Parathyroid adenoma (tissue), 2 donors: ENCODE measurements around the gene LAMTOR1.

Experiments used
- H2AFZ ChIP-seq: fragments of 300-600 bp; sonication (generic); one replicate; pipeline ENCODE4 v1.7.0; 2017; ENCODE audit warnings: antibody characterized with exemption, mild to moderate bottlenecking
- H3K27ac ChIP-seq: fragments of 300-600 bp; sonication (generic); one replicate; pipeline ENCODE4 v1.7.0; 2017
- H3K27me3 ChIP-seq: fragments of 300-600 bp; sonication (generic); one replicate; pipeline ENCODE4 v1.7.0; 2017; ENCODE audit warnings: low read length; ENCODE audit not compliant: control insufficient read depth, insufficient read depth
- H3K36me3 ChIP-seq: fragments of 300-600 bp; sonication (generic); one replicate; pipeline ENCODE4 v1.7.0; 2017; ENCODE audit warnings: low read length; ENCODE audit not compliant: control insufficient read depth, insufficient read depth
- H3K4me1 ChIP-seq: fragments of 300-600 bp; sonication (generic); one replicate; pipeline ENCODE4 v1.7.0; 2017; ENCODE audit warnings: control low read depth
- H3K4me2 ChIP-seq: fragments of 300-600 bp; sonication (generic); one replicate; pipeline ENCODE4 v1.7.0; 2017; ENCODE audit warnings: low read length
- H3K4me3 ChIP-seq: fragments of 300-600 bp; sonication (generic); one replicate; pipeline ENCODE4 v1.7.0; 2017; ENCODE audit warnings: low read depth, low read length
- H3K79me2 ChIP-seq: fragments of 300-600 bp; sonication (generic); one replicate; pipeline ENCODE4 v1.7.0; 2017; ENCODE audit warnings: control low read depth
- H3K9ac ChIP-seq: fragments of 300-600 bp; sonication (generic); one replicate; pipeline ENCODE4 v1.7.0; 2017; ENCODE audit warnings: mild to moderate bottlenecking
- H3K9me3 ChIP-seq: fragments of 300-600 bp; sonication (generic); one replicate; pipeline ENCODE4 v1.7.0; 2017; ENCODE audit warnings: low read length; ENCODE audit not compliant: control insufficient read depth
- TF ChIP-seq, protein P1 (sequence below): fragments of 300-600 bp; sonication (generic); IDR thresholded peaks from one replicate; pipeline ENCODE4 v1.7.0; 2017; ENCODE audit warnings: antibody characterized with exemption, mild to moderate bottlenecking
- donor health status: primary hyperparathyroidism.

The LAMTOR1 gene

DNA sequence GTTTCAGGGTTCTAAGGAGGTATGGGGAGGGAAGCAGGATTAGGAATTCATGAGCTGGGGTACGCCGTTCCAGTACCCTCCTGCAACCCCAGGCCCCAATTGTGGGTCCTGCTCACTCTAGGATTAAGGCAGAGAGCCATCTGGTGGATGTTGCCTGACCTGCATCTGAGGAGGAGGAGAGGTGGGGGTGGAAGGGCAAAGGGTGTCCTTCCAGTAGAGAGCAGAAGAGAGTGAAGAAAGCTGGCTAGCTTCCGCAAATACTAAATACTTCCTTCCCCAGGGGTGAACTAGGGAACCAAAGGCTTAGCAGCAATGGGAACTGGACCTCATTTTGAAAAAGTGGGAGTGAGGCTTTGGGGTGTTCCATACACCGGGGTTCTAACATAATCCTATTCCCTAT is 11.8 kb downstream of the LAMTOR1 start:
- Histone ChIP-seq H3K4me2 (no peak overlapping the region), H3K79me2 (peaks cover 5% of the 10 kb centered on the region), H3K9me3 (no peaks in the 10 kb centered on the region), H3K27ac (no peak overlapping the region), H2AFZ (no peak overlapping the region), H3K27me3 (no peaks in the 10 kb centered on the region), H3K36me3 (no peaks in the 10 kb centered on the region), H3K9ac (no peak overlapping the region), H3K4me3 (no peak overlapping the region), H3K4me1 (no peaks in the 10 kb centered on the region)
- TF ChIP-seq, protein P1, sequence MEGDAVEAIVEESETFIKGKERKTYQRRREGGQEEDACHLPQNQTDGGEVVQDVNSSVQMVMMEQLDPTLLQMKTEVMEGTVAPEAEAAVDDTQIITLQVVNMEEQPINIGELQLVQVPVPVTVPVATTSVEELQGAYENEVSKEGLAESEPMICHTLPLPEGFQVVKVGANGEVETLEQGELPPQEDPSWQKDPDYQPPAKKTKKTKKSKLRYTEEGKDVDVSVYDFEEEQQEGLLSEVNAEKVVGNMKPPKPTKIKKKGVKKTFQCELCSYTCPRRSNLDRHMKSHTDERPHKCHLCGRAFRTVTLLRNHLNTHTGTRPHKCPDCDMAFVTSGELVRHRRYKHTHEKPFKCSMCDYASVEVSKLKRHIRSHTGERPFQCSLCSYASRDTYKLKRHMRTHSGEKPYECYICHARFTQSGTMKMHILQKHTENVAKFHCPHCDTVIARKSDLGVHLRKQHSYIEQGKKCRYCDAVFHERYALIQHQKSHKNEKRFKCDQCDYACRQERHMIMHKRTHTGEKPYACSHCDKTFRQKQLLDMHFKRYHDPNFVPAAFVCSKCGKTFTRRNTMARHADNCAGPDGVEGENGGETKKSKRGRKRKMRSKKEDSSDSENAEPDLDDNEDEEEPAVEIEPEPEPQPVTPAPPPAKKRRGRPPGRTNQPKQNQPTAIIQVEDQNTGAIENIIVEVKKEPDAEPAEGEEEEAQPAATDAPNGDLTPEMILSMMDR: peak; percentile 72

DNA sequence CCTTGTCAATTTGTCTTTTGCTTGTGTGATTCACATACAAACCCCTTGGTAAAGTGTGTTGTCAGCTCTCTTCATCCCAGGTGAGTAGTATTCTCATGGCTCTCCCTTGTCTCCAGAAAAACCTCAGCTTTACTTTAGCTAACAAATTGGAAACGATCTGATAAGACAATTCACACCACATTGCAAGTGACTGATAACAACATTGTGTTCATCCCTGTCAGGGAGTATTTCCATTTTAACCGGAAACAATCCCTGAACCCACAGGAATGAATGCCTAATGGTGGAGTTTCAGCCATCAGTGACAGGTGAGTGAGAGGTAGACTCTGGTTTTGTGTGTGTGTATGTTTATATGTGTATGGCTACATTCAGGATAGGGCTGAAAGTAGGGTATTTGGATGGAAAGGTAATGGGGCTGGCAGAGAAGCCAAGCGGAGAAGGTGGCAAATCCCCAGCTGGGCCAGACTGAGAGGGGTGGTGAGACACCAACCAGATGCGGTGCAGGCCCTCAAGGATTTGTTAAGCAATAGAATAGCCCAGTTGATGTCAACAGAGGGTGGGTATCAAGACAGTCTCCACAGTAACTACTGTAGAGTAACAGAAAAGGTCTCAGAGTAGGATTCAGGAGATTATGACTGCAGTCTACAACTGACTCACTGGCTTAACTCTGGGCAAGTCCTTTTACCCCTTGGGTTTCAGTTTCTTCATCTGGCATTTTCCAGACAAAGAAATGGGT is 14.9 kb downstream of the LAMTOR1 start:
- peak overlapping the region; percentile 15 for H3K27ac ChIP-seq
- H3K4me2 ChIP-seq: no peak overlapping the region

DNA sequence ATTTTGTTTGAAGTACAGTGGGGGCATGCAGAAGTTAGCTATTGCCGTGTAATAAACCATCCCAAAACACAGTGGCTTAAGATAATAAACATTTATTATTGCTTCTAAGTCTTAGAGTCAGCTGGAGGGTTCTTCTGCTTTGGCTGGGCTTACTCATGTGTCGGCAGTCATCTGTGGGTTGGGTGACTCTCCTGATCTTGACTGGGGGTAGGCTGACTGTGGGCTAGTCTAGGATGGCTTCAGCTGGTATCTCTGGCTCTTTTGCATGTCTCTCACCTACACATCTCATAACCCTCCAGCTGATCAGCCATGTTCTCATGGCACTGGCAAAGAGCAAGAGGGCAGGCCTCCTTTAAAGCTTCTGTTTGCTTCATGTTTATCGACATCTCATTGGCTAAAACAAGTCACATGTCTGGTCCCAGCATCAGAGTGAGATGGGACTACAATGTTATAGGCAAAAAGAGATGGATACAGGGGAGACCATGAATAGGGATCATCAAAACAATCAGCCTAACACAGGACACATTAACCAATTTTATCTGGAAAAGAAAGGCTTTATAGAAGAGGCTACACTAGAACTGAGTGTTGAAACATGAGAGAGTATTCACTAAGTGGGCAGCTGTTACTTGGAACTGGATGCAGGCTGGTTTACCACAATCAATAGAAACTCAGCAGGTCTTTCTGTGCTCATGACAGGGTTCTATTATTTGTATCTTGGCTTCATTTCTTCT is 17.3 kb downstream of the LAMTOR1 start:
- H3K4me3 ChIP-seq: no peak overlapping the region
- TF ChIP-seq, protein P1: no peak
- peaks cover 4% of the 10 kb centered on the region for H3K4me1 ChIP-seq
- no peaks in the 10 kb centered on the region for H3K9me3 ChIP-seq
- no peak overlapping the region for H3K27ac ChIP-seq
- no peak overlapping the region for H3K9ac ChIP-seq
- no peaks in the 10 kb centered on the region for H3K36me3 ChIP-seq
- H2AFZ ChIP-seq: no peak overlapping the region
- H3K4me2 ChIP-seq: no peak overlapping the region
- H3K79me2 ChIP-seq: peaks cover 4% of the 10 kb centered on the region
- no peaks in the 10 kb centered on the region for H3K27me3 ChIP-seq

More for the DNA sequence above, 14.9 kb downstream of the LAMTOR1 start:
- no peak overlapping the region for H2AFZ ChIP-seq
- no peaks in the 10 kb centered on the region for H3K36me3 ChIP-seq
- no peaks in the 10 kb centered on the region for H3K4me1 ChIP-seq
- TF ChIP-seq, protein P1: no peak
- H3K79me2 ChIP-seq: peaks cover 5% of the 10 kb centered on the region
- H3K9me3 ChIP-seq: no peaks in the 10 kb centered on the region
- H3K4me3 ChIP-seq: no peak overlapping the region
- H3K27me3 ChIP-seq: no peaks in the 10 kb centered on the region
- no peak overlapping the region for H3K9ac ChIP-seq

DNA sequence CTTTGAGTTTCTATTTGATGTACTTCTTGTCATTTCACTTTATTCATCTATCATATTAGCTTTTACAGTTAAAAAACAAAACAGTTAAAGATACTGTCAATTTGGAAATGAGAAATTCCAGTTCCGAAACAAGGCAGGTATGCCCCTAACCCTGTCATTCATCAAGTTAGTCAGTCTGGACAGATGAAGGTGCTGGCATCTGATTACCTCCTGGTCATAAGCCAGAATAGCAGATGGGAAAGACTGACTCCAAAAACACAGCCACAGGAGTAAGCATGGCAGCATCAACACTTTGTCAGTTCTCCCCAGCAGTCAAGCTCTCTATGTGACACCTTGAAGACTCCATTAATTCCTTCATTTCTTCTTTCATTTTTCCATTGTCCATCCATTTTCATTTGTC is 18.1 kb downstream of the LAMTOR1 start:
- no peak overlapping the region for H3K4me2 ChIP-seq
- peaks cover 4% of the 10 kb centered on the region for H3K79me2 ChIP-seq
- H3K27ac ChIP-seq: no peak overlapping the region
- TF ChIP-seq, protein P1: no peak
- no peaks in the 10 kb centered on the region for H3K9me3 ChIP-seq
- H3K4me1 ChIP-seq: peaks cover 4% of the 10 kb centered on the region
- H3K36me3 ChIP-seq: no peaks in the 10 kb centered on the region
- H3K4me3 ChIP-seq: no peak overlapping the region
- no peak overlapping the region for H3K9ac ChIP-seq
- no peaks in the 10 kb centered on the region for H3K27me3 ChIP-seq
- H2AFZ ChIP-seq: no peak overlapping the region
